ENCODE results near the gene ADPRHL1.

Gene ADPRHL1

DNA sequence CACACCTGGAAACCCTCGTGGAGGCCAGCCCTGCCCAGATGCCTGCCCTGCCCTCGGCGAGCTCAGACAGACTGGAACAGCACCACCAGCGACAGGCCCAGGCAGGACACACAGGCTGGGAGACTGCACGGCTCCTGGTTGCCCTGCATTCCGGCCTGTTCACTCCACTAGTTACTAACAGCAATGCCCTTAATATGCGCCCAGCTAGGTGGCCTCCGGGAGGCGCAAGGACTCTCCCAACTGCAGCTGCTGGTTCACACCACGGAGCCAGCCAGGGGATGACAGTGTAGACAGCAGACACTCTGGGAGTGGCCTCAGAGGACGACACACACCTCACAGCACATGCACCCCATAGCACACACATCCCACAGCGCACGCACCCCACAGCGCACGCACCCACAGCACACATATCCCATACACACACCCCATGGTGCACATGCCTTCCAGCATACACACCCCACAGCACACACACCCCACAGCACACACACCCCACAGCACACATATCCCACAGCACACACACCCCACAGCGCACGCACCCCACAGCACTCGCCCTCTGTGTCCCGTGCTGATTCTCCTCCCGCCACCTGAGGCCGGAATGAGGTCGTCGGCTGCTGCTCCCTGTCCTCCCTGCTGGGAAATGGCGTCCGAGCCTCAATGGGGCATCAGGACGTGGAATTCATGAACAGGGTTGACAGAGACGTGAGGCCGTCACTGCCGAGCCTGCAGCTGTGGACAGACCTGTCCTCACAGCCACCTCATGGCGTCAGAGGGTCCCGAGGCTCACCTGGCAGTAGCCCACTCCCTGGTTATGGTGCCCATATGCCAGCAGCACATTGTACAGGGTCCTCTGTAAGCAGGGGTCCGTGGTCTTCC, 103.0 kb downstream of the ADPRHL1 start:
- DNase-seq (ENCODE audit: low spot score): no peak

Measured in ecto neural progenitor cell (in vitro differentiated cells).